Upper lobe of left lung (tissue), 6 donors: ENCODE measurements around the gene OSBPL9. TPM values are rescaled to one million over a fixed set of nuclear protein-coding genes. Genes with fewer than 3 reads are reported as not detected.

Experiments used
- ATAC-seq, 2 donors: fragments of 200-7000 bp; cut with Tn5 transposase; one replicate each; pipeline ENCODE4 v1.9.1; 2022; ENCODE audit warnings: mild to moderate bottlenecking in 2 of 2, moderate library complexity in 2 of 2; ENCODE audit not compliant: low FRiP score in 2 of 2
- DNase-seq, 2 donors: peaks; one replicate each; pipeline ENCODE4 v3.0.0-alpha.2; 2019 to 2020
- H3K27ac ChIP-seq, 4 donors: fragments of 200-600 bp; sonication (generic); one replicate each; pipeline ENCODE4 v1.5.1; 2016 to 2019
- H3K27me3 ChIP-seq, 4 donors: fragments of 200-600 bp; sonication (generic); one replicate each; pipeline ENCODE4 v1.5.1; 2017 to 2019
- H3K36me3 ChIP-seq, 4 donors: fragments of 200-600 bp; sonication (generic); one replicate each; pipeline ENCODE4 v1.5.1; 2016 to 2019
- H3K4me1 ChIP-seq, 4 donors: fragments of 200-600 bp; sonication (generic); one replicate each; pipeline ENCODE4 v1.5.1; 2018 to 2019
- H3K4me3 ChIP-seq, 4 donors: fragments of 200-600 bp; sonication (generic); one replicate each; pipeline ENCODE4 v1.5.1; 2017 to 2019; ENCODE audit warnings: mild to moderate bottlenecking in 2 of 4, moderate library complexity in 1 of 4
- H3K9me3 ChIP-seq, 4 donors: fragments of 200-600 bp; sonication (generic); one replicate each; pipeline ENCODE4 v1.5.1; 2018 to 2019
- CTCF ChIP-seq, 6 experiments: fragments of 450-650 bp in 4 of 6; fragments of 200-600 bp in 2 of 6; sonication (generic) in 2 of 6; IDR thresholded peaks; one replicate each; pipeline ENCODE4 v1.5.1; 2016 to 2019; ENCODE audit warnings: antibody characterized with exemption in 6 of 6
- EP300 ChIP-seq, 4 donors: sonication (generic); formaldehyde crosslinking; IDR thresholded peaks; one replicate each; pipeline ENCODE4 v1.5.1; 2017; ENCODE audit warnings: antibody characterized with exemption in 4 of 4, control low read depth in 2 of 4
- POLR2A ChIP-seq, 4 donors: fragments of 450-650 bp; IDR thresholded peaks; one replicate each; pipeline ENCODE4 v1.5.1; 2016 to 2017; ENCODE audit warnings: antibody characterized with exemption in 4 of 4, mild to moderate bottlenecking in 2 of 4
- POLR2AphosphoS5 ChIP-seq, 2 donors: sonication (generic); formaldehyde crosslinking; IDR thresholded peaks; one replicate each; pipeline ENCODE4 v1.5.1; 2017; ENCODE audit warnings: antibody characterized with exemption in 2 of 2
- WGBS, 2 donors: methylation state at CpG; one replicate each; pipeline ENCODE4 v1.1.5; 2017 to 2018; 5-methylcytosine and 5-hydroxymethylcytosine counted together
- total RNA-seq, 6 donors: library from RNA; depleted of rRNA in 4 of 6; stranded (reverse); fragments of >200 nt in 4 of 6; gene quantifications; one replicate each; pipeline versions ENCODE4 v1.1.0 to v1.2.1, GENCODE V29; 2016 to 2021
- donor health status: DM: no; HTN: no; CAD: no; lungs with moderate emphysema.
- donor health status: DM: no; HTN: yes; CAD: no; lungs with severe emphysema.

The OSBPL9 gene
- total RNA-seq, 6 donors from 2014 or later = 55.7 to 271 (median 94.9) TPM

- Histone ChIP-seq H3K9me3 (no peaks in the 10 kb centered on the region), H3K27ac (no peak overlapping the region), H3K36me3 (peaks cover 0 to 30% (median 1%) of the 10 kb centered on the region in 4 donors), H3K27me3 (no peaks in the 10 kb centered on the region), H3K4me3 (no peak overlapping the region), H3K4me1 (no peaks in the 10 kb centered on the region)
- no peak for TF ChIP-seq POLR2A (IDR thresholded peaks at IDR 0.05)
- no peak for TF ChIP-seq CTCF (IDR thresholded peaks at IDR 0.05)
- no peak for TF ChIP-seq POLR2AphosphoS5 (IDR thresholded peaks at IDR 0.05)
- DNase-seq = no peak
- no peak for ATAC-seq
- WGBS, 2 donors = 97 to 98% methylated on average over 3 of the region's 3 CpGs
Measured at GRCh38 chr1:51749151-51749550, 132.3 kb downstream of the OSBPL9 start.

DNA sequence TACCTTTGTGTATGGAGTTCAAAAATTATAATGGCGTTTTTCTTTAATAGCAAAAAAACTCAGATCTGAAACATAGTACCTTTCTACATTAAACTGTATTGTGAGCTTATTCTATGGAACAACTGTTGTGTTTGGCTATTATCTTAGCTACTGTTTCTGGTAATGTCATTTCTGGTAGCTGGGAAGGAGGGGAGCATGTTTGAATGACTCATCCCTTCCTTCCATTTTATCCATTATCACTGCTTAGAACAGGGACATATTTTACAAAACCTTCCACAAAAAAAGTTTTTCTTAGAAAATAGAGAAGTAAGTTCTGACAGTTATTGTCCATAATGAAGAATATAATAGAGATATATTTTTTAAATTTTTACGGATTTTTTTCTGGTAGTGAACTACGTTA, 133.3 kb downstream of the OSBPL9 start:
- no peaks in the 10 kb centered on the region for H3K4me1 ChIP-seq
- 95 to 99% methylated on average over 3 of the region's 3 CpGs for WGBS, 2 donors
- no peak for ATAC-seq
- no peak overlapping the region for H3K4me3 ChIP-seq
- H3K36me3 ChIP-seq = peaks cover 0 to 30% (median 1%) of the 10 kb centered on the region in 4 donors
- H3K9me3 ChIP-seq = no peaks in the 10 kb centered on the region
- H3K27ac ChIP-seq = no peak overlapping the region
- DNase-seq = no peak
- TF ChIP-seq CTCF (IDR thresholded peaks at IDR 0.05) (no peak), POLR2AphosphoS5 (IDR thresholded peaks at IDR 0.05) (no peak), POLR2A (IDR thresholded peaks at IDR 0.05) (no peak), EP300 (IDR thresholded peaks at IDR 0.05) (no peak)
- H3K27me3 ChIP-seq = no peaks in the 10 kb centered on the region

- Histone ChIP-seq H3K36me3 (peaks cover 0 to 30% (median 1%) of the 10 kb centered on the region in 4 donors), H3K4me3 (no peak overlapping the region), H3K27me3 (no peaks in the 10 kb centered on the region), H3K27ac (no peak overlapping the region), H3K4me1 (no peaks in the 10 kb centered on the region), H3K9me3 (no peaks in the 10 kb centered on the region)
- ATAC-seq = no peak
- TF ChIP-seq CTCF (IDR thresholded peaks at IDR 0.05) (no peak), POLR2AphosphoS5 (IDR thresholded peaks at IDR 0.05) (no peak), POLR2A (IDR thresholded peaks at IDR 0.05) (no peak), EP300 (IDR thresholded peaks at IDR 0.05) (no peak)
- no peak for DNase-seq
- WGBS, 2 donors = 94 to 100% methylated on average over 1 of the region's 1 CpG
Measured at GRCh38 chr1:51750729-51751128, 133.8 kb downstream of the OSBPL9 start.

GRCh38 chr1:51752073-51752948, 135.4 kb downstream of the OSBPL9 start:
- DNase-seq (no peak), ATAC-seq (no peak)
- TF ChIP-seq POLR2AphosphoS5 (IDR thresholded peaks at IDR 0.05) (no peak), EP300 (IDR thresholded peaks at IDR 0.05) (no peak), CTCF (IDR thresholded peaks at IDR 0.05) (no peak), POLR2A (IDR thresholded peaks at IDR 0.05) (no peak)
- Histone ChIP-seq H3K4me3 (no peak overlapping the region), H3K9me3 (no peaks in the 10 kb centered on the region), H3K4me1 (no peaks in the 10 kb centered on the region), H3K36me3 (peaks cover 0 to 26% (median 1%) of the 10 kb centered on the region in 4 donors), H3K27ac (no peak overlapping the region), H3K27me3 (no peaks in the 10 kb centered on the region)
- 96 to 97% methylated on average over 11 of the region's 11 CpGs for WGBS, 2 donors

DNA sequence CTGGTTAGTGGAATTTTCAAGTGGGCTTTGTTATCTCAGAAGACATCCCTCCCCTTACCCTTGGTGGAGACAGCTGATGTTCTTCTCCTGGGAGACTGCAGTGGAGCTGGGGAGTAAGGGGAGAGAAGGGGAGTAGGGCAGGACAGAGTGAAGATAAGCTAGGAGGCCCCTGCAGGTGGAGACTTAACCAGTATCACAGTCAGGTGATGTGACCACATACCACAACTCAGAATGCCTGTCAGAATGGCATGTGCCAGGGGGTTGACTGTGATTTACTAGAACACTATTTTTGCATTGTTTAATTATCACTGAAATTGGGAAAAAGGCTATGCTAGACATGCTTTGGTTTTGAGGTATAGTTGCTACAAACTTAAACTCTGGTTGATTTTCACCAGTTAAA, 137.1 kb downstream of the OSBPL9 start:
- Histone ChIP-seq H3K9me3 (no peaks in the 10 kb centered on the region), H3K4me3 (no peak overlapping the region), H3K27ac (no peak overlapping the region), H3K27me3 (no peaks in the 10 kb centered on the region), H3K4me1 (no peaks in the 10 kb centered on the region), H3K36me3 (peaks cover 0 to 21% (median 1%) of the 10 kb centered on the region in 4 donors)
- DNase-seq (no peak), ATAC-seq (no peak)
- no peak for TF ChIP-seq POLR2AphosphoS5 (IDR thresholded peaks at IDR 0.05)
- no peak for TF ChIP-seq POLR2A (IDR thresholded peaks at IDR 0.05)
- TF ChIP-seq CTCF (IDR thresholded peaks at IDR 0.05) = no peak
- no peak for TF ChIP-seq EP300 (IDR thresholded peaks at IDR 0.05)
